Tibial artery (tissue), 4 donors: ENCODE measurements around the gene ZSCAN10.

Experiments used
- DNase-seq, 2 donors: peaks; one replicate each; pipeline ENCODE4 v3.0.0-alpha.2; 2019
- H3K27ac ChIP-seq, 2 donors: fragments of 200-600 bp; sonication (generic) in 1 of 2; 1 replicate in 1 of 2; 2 replicates in 1 of 2; pipeline ENCODE4 v1.5.1; 2018 to 2019; ENCODE audit warnings: mild to moderate bottlenecking in 1 of 2
- H3K27me3 ChIP-seq, 2 donors: fragments of 200-600 bp; sonication (generic) in 1 of 2; one replicate each; pipeline versions ENCODE4 v1.5.1 to v1.6.0; 2016 to 2019
- H3K36me3 ChIP-seq, 3 donors: fragments of 200-600 bp; sonication (generic) in 2 of 3; one replicate each; pipeline ENCODE4 v1.5.1; 2016 to 2019; ENCODE audit warnings: mild to moderate bottlenecking in 2 of 3
- H3K4me1 ChIP-seq, 4 donors: fragments of 200-600 bp; sonication (generic) in 2 of 4; 1 replicate in 3 of 4; 2 replicates in 1 of 4; pipeline ENCODE4 v1.5.1; 2016 to 2019
- H3K4me3 ChIP-seq, 2 donors: fragments of 200-600 bp; sonication (generic) in 1 of 2; 1 replicate in 1 of 2; 2 replicates in 1 of 2; pipeline ENCODE4 v1.5.1; 2018 to 2019; ENCODE audit warnings: mild to moderate bottlenecking in 2 of 2
- H3K9me3 ChIP-seq, 3 donors: fragments of 200-600 bp; sonication (generic) in 1 of 3; one replicate each; pipeline ENCODE4 v1.5.1; 2016 to 2019
- CTCF ChIP-seq, 2 experiments: fragments of 200-600 bp in 1 of 2; fragments of 450-650 bp in 1 of 2; IDR thresholded peaks; one replicate each; pipeline ENCODE4 v1.5.1; 2017 to 2019; ENCODE audit warnings: antibody characterized with exemption in 2 of 2, mild to moderate bottlenecking in 1 of 2, moderate library complexity in 1 of 2
- intact Hi-C: fragments of 100-400 bp; cut with DNase I; formaldehyde crosslinking; loops from one replicate; pipeline ENCODE4 v1.15.0; 2023; ENCODE audit warnings: low total_unique reads

ZSCAN10 gene

GRCh38 chr16:3098459-3099394, at the start of gene ZSCAN10:
Gene ZSCAN10, minus strand, starts transcription at chr16:3099294. Its CDS starts 6,357 bp downstream, at chr16:3092937.
- H3K4me3 ChIP-seq, result peak within 1 kb of the TSS in 1 of 2 donors; percentile 3
- no peak for TF ChIP-seq CTCF (IDR thresholded peaks at IDR 0.05)
- H3K36me3 ChIP-seq, result no peaks in the 10 kb centered on the region
- no peak within 1 kb of the TSS for H3K27ac ChIP-seq
- H3K9me3 ChIP-seq, result no peaks in the 10 kb centered on the region
- peaks cover 0 to 58% of the 10 kb centered on the region in 2 donors for H3K27me3 ChIP-seq
- DNase-seq, result no peak
- peaks cover 0 to 10% (median 4%) of the 10 kb centered on the region in 4 donors for H3K4me1 ChIP-seq
- intact Hi-C loops, result no loop called here

GRCh38 chr16:3148256-3149192, 49.4 kb upstream of the ZSCAN10 start:
- no peak overlapping the region for H3K4me3 ChIP-seq
- DNase-seq, result no peak
- H3K4me1 ChIP-seq, result peaks cover 0 to 26% (median 15%) of the 10 kb centered on the region in 4 donors
- H3K27ac ChIP-seq, result no peak overlapping the region
- no peak for TF ChIP-seq CTCF (IDR thresholded peaks at IDR 0.05)
- intact Hi-C loops, result no loop called here
- no peaks in the 10 kb centered on the region for H3K36me3 ChIP-seq
- no peaks in the 10 kb centered on the region for H3K9me3 ChIP-seq
- H3K27me3 ChIP-seq, result no peaks in the 10 kb centered on the region

- intact Hi-C loops, result no loop called here
- peaks cover 0 to 26% (median 15%) of the 10 kb centered on the region in 4 donors for H3K4me1 ChIP-seq
- H3K9me3 ChIP-seq, result no peaks in the 10 kb centered on the region
- H3K36me3 ChIP-seq, result peaks cover 2 to 4% (median 3%) of the 10 kb centered on the region in 3 donors
- no peak for TF ChIP-seq CTCF (IDR thresholded peaks at IDR 0.05)
- H3K27ac ChIP-seq, result no peak overlapping the region
- no peak overlapping the region for H3K4me3 ChIP-seq
- no peak for DNase-seq
- H3K27me3 ChIP-seq, result no peaks in the 10 kb centered on the region
Observed at GRCh38 chr16:3147757-3148104, 48.6 kb upstream of the ZSCAN10 start.

GRCh38 chr16:3147046-3147756, 48.1 kb upstream of the ZSCAN10 start:
- intact Hi-C loops, result no loop called here
- no peak for TF ChIP-seq CTCF (IDR thresholded peaks at IDR 0.05)
- DNase-seq, result no peak
- no peak overlapping the region for H3K27ac ChIP-seq
- H3K36me3 ChIP-seq, result peaks cover 7 to 9% (median 8%) of the 10 kb centered on the region in 3 donors
- H3K4me3 ChIP-seq, result no peak overlapping the region
- peaks cover 0 to 23% (median 13%) of the 10 kb centered on the region in 4 donors for H3K4me1 ChIP-seq
- no peaks in the 10 kb centered on the region for H3K9me3 ChIP-seq
- H3K27me3 ChIP-seq, result no peaks in the 10 kb centered on the region

GRCh38 chr16:3145660-3146059, 46.6 kb upstream of the ZSCAN10 start:
- intact Hi-C loops, result no loop called here
- no peak for TF ChIP-seq CTCF (IDR thresholded peaks at IDR 0.05)
- Histone ChIP-seq H3K27me3 (no peaks in the 10 kb centered on the region), H3K9me3 (no peaks in the 10 kb centered on the region), H3K36me3 (peaks cover 21 to 25% (median 23%) of the 10 kb centered on the region in 3 donors), H3K4me1 (peaks cover 0 to 7% (median 4%) of the 10 kb centered on the region in 4 donors), H3K27ac (no peak overlapping the region), H3K4me3 (no peak overlapping the region)
- DNase-seq, result no peak
